PC-3 (cell line): Measurements from ENCODE around the gene LMBR1.

ENCODE experiments used
- EZH2 ChIP-seq: fragments of 300-600 bp; sonication (generic); IDR thresholded peaks from one replicate; pipeline ENCODE4 v1.6.1; 2017; ENCODE audit warnings: antibody characterized with exemption, mild to moderate bottlenecking, low read length; ENCODE audit not compliant: unreplicated experiment
- TF ChIP-seq, protein P1 (sequence below): fragments of 300-600 bp; sonication (generic); conservative IDR thresholded peaks from 2 replicates; pipeline ENCODE4 v1.5.1; 2017; ENCODE audit warnings: antibody characterized with exemption, low read depth, mild to moderate bottlenecking, low read length

DNA sequence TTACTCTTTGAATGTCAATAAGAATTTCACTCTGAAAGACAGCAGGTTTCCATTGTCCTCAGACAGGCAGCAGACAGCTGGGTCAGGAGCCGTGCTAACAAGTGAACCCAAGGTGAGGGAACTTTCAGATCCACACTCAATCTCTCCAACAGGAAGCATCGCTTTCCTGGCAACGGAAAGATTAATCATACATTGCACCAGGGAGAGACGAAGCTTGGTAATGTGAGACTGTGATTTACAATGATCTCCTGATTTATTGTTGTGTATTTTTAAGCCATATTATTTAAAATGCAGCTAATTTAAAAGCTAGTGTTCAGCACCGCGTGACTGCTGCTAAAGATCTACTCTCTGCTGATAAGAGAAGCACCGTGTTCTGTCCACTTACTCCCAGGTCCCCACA lies 39.0 kb upstream of the LMBR1 start:
- TF ChIP-seq, protein P1, sequence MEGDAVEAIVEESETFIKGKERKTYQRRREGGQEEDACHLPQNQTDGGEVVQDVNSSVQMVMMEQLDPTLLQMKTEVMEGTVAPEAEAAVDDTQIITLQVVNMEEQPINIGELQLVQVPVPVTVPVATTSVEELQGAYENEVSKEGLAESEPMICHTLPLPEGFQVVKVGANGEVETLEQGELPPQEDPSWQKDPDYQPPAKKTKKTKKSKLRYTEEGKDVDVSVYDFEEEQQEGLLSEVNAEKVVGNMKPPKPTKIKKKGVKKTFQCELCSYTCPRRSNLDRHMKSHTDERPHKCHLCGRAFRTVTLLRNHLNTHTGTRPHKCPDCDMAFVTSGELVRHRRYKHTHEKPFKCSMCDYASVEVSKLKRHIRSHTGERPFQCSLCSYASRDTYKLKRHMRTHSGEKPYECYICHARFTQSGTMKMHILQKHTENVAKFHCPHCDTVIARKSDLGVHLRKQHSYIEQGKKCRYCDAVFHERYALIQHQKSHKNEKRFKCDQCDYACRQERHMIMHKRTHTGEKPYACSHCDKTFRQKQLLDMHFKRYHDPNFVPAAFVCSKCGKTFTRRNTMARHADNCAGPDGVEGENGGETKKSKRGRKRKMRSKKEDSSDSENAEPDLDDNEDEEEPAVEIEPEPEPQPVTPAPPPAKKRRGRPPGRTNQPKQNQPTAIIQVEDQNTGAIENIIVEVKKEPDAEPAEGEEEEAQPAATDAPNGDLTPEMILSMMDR: no peak
- no peak for TF ChIP-seq EZH2
